GM03348 (cell line): ENCODE data around the gene ACTR6.

Source experiments
- DNase-seq: peaks from one replicate; pipeline ENCODE4 v3.0.0; 2012; ENCODE audit warnings: low spot score

The ACTR6 gene

DNA sequence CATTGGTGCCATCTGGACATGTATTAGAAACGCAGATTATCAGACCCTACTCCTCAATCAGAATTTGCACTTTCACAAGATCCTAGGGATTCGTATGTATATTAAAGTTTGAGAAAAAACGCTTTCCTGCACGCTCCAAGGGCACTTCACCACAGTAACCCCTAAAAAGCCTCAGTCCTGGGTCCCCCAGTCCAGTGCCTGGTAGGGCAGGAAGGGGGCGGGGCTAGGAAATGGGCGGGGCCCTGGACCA, 65.9 kb downstream of the ACTR6 start:
- peak; percentile 93 for DNase-seq

DNA sequence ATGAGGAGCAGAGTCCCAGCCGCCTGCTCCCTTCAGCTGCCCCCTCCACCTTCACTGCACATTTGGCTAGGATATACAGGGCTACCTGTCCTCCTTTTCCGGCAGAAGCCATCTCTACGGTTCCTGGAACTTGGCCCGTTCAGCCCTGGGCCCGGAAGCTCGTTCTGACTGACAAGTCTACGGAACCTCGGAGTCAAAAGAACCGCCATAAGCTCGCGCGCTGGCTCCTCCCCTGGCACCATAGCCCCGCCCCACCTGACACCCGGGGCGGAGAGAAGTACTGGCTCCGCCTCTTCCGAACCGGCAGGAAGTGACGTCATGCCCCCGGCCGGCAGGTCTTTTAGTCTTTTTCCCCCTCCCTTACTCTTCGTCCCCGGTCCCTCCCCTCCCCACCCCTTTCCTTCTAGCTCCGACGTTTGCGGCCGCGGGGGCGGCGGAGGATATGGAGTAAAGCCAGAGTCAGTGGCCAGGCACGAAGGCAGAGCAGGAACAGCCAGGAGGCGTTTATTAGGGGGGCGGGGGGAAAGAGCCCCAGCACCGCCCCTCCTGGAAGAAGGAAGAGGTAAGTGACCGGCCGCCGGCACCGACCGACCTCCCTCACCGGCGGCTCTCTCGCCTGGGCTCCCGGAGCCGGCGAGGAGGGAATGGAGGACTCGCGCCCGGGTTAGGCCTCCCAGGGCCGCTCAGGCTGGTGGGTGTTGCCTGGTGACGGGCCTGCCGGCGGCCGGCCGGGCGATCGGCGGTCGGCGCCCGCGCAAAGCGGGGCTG, 66.4 kb downstream of the ACTR6 start, which contains the start of the genes DEPDC4 and SCYL2:
TSS of gene DEPDC4 (minus strand) at position 245 of the 768 bp plus-strand sequence. CDS start at position 242, 3 bp downstream.
TSS of gene SCYL2 (plus strand) at position 343 of the 768 bp plus-strand sequence. CDS start 15,794 bp downstream, outside the sequence.
- peak; percentile 98 for DNase-seq

DNA sequence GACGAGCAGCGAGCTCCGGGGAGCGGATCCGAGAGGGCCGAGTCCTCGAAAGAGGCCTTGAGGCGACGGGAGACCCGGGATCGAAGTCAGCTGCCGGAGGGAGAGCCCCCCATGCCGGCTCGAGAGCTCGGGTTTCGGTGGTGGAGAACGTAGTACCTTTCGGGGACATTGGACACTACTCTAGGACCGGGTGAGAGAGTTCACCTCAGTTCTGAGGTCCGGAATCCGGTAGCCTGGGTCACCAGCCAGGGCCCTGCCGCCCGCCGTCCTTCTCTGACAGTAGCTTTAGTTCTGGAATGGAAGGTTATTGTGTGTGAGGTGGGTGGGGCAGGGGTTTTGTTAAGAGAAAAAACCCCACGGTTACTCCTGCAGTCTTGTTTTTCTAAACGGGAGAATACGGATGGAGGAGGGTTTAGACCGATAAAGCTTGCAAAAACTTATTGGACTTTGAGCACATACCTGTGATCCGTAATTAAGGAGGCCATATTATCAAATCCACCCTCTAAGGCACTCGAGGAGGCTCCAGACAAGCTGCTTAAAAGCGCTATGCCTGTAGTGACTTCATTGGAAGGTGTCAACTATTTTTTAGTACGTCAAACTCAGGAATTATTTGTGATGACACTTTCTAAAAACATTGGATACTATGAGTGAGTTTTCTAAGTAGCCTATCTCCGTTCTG, 67.1 kb downstream of the ACTR6 start:
- DNase-seq = no peak

DNA sequence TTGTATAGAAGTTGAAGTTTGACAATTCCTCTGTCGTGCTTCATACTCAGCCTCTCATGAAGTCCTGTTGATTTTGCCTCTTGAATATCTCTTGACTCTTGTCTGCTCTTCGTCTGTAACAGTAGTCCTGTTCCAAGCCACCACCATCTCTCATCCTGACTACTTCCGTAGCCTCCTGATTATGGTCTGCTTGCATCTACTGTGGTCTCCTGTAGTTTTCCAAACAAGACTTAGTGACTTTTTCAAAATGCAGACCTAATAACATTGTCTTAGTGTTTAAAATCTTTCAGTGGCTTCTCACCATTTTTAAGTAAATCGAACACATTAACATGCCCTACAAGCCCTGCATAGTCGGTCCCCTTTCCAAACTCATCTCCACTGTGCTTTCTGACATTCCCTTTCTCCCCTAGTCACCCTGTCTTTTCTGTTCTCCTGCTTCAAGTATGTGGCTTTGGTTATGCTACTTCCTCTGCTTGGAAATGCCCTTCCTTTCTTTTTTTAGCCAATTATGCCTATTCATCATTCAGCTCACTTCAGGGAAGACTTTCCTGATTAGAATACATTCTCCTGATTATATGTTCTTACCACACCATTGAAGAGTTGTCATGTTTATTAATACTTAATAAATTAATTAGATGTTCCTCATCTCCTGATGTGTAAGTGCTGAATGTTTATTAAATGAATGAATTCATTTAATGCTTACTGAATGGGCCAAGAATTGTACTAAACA, 68.4 kb downstream of the ACTR6 start:
- no peak for DNase-seq

DNA sequence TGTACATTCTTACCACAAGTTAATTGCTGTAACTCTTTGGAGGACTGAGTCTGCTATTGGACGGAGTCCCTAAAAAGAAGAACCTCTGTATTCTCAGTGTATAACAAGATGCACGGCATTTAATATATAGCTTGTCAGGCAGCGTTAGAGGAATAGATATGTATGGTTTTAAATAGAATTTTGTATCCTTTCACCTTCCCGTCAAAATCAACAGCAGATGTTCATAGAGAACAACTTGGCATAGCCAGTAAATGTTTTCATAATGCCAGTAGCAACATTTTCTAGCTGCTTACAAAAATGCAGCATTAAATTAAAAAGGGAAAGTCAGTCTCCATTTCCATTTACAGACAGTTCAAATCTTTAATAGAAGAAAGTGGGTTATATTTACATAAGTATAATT, 73.2 kb downstream of the ACTR6 start:
- no peak for DNase-seq
